Activated CD4-positive, alpha-beta T cell treated with anti-CD3 and anti-CD28 coated beads, Interleukin-2, amount 50 U/mL, for 48 hours (primary cell): ENCODE measurements around the gene CTRL.
A peak's percentile ranks its signal among the peaks of the same experiment; 100 is the strongest.
"Not testable (repeated sequence)": the region's sequence is repeated elsewhere in the genome, so short reads cannot be mapped to it uniquely, and the experiment has no call there.

Source experiments
- DNase-seq, 2 experiments: peaks; one replicate each; pipeline ENCODE4 v3.0.0-alpha.2; 2020

CTRL gene

DNA sequence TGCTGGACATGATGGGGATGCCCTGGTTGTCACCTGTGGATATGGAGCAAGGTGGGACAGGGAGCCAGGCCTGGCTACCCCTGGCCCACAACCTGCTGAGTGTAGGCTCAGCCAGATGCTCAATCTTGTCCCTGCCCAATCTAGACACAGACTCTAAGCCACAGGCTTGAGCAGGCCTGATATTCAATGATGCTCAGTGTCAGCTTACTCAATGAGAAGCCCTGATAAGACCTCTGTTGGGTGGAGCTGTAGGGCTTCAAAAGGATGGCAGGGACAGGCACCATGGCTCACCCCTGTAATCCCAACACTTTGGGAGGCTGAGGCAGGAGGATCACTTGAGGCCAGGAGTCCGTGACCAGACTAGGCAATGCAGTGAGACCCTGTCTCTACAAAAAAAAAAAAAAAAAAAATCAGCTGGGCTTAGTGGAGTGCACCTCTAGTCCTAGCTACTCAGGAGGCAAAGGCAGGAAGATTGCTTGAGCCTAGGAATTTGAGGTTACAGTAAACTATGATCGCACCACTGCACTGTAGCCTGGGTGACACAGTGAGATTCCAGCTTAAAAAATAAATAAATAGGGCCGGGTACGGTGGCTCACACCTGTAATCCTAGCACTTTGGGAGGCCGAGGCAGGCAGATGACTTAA, 8.9 kb upstream of the CTRL start:
- DNase-seq, result no peak

DNA sequence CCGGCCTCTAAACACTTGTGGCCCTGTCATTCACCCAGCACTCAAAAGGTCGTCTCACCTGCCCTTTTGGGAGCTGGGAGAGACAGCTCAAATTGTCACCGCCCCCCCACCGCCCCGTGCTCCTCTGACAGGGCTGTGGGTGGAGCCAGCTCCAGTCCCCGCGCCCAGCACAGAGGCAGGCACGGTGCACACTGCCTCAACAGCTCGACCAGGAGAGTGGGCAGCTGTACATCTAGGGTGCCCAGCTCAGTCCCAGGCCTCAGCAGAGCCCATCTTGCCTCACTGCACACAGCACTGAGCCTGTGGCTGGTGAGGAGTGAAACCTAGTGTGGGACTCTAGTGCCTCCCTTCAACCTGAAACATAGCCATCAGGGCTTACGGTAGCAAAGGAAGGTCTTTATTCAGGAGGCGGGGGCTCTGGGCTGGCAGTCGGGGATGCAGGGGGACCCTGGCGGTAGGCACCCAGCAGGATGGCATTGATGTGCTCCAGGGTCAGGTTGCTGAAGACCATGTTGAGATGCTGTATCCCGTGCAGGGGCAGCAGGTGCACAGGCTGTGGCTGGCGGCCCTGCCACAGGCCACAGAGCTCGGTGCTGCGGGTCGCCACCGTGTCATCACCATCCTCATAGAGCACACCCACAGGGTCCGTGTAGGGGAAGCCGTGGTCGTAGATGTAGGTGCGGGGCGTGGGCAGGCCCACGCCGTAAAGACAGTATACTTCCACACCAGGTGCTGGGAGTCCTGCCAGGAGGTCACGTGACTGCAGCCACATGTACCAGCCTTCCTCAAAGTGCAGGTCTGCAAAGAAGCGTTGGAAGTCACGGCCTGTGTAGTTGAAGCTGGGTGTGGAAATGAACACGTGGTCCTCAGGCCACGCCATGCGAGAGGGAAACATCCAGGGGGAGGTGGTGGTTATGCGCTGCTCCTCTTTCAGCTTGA, 8.1 kb upstream of the CTRL start:
- peak; percentile 60 to 69 for DNase-seq

DNA sequence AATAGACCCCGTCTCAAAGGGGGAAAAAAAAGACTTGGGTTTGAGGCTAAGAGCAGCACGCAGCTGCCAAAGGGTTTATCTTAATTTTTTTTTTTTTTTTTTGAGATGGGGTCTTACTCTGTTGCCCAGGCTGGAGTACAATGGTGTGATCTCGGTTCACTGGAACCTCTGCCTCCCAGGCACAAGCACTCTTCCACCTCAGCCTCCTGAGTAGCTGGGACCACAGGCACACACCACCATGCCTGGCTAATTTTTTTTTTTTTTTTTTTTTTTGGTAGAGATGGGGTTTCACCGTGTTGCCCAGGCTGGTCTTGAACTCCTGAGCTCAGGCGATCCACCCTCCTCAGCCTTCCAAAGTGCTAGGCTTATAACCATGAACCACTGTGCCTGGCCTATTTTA, 6.1 kb upstream of the CTRL start:
- DNase-seq, result not testable (repeated sequence)

DNA sequence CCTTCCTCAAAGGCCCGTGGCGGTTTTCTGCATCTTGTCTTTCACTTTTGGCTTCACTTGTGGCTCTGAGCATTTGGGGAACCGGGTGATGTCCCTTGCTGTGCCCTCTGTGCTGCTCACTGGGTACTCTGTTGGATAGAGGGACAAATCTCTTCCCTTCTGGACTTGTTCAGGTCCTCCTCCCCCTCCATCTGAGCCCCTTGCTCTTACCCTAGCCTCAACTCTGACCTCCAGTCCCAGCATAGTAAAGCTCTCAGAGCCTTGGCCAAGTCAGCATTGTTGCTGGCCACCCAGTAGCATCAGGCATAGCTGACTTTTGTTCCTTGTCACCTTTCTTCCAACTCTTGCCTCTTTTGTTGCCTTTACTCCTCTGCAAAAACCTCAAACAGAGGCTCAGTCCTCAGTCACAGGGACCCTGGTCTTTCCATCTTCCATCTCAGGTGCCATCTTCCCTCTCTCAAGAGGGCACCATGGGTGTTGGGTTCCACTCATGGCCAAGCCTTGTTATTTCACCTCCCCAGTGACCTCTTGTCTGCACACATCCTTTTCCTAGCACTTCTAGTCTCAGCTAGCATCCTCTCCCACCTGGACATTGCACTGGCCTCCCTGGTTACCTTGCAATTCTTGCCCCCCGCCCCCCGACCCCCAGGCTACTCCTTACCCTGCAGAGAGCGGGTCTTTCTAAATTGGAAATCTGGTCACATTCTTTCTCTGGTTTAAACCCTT, 5.4 kb upstream of the CTRL start:
- DNase-seq, result peak; percentile 74 to 84

DNA sequence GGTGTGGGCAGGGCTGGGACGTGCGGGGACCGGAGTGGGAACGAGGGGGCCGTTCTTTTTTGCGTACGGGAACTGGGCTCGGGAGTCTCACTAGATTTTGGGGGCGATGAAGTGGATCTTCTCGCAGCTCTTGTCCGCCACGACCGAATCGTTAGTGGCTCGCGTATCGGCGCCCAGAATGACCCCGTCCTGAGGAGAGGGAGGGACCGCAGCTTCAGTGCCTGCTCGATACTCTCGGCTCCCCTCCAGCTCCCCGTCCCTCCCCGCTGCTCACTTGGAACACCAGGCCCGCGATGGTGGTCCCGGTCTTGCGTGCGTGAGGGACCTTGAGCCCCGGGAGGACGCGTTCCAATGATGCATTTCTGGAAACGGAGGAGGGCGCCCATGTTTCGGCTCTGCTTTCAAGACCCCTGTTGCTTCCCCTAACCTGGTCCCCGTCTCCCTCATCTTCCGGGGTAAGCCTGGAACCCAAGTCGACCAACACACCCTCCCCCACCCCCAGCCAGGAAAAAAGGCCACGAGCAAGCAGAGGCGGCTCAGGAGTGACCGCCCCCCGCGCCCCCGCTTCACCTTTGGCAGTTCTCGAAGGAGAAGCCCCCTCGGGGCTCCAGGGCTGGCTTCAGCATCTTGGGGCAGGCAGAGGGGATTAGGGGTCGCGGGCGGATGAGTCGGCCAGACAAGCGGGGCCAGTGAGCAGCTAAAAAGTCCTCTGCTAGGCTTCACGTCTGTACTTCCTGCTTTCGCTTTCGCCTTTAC, 4.6 kb upstream of the CTRL start, which contains the start of gene PSMB10:
Gene PSMB10, minus strand, starts transcription at position 727 of the 756 bp plus-strand sequence. Its CDS starts 101 bp downstream, at position 626.
- DNase-seq, result peak; percentile 58 to 67

DNA sequence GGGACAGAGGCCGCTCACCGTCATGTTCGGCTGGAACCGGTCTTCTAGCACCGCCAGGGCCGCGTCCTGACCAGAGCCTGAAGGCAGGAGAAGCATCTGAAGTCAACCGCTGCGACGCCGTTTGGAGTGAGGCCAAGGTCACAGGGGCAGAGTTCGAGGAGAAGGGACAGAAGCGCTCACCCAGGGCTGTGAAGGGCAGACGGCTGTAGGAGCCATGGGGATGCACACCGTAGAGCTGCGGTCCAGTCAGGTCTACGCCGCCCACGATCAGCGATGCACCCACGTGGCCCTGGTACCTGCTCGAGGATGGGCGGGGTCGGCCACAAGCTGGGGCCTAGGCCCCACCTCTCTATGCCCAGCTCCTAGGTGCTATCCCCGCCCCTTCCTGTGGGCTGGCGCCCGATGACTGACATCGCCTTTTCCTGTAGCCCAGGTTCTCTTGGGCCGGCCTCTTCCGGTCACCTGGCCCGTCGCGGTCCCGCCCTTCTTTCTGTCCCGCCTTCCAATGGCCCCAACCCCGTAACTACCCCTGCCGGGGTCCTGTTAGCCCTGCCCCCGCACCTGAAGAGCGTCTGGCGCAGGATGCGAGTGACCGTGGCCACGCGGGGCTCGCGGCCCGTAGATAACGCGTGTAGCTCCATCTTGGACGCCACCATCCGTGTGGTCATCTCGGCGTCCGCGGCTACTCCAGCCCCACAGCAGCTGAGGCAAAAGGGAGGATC, 3.9 kb upstream of the CTRL start:
- peak; percentile 97 to 98 for DNase-seq

DNA sequence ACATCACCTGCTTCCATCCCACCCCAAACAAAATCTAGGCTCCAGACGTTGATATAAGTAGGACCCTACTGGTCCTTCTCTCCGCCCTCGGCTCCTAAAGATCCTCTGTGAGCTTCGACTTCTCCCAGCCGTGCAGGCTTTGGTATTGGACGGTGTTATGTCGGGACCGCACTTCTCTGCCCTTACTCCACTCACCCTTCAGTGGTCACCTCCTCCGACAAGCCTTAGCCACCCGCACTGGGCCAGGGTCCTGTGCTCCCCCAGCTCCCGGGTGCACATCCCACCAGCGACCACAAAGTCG, 3.4 kb upstream of the CTRL start:
- no peak for DNase-seq

DNA sequence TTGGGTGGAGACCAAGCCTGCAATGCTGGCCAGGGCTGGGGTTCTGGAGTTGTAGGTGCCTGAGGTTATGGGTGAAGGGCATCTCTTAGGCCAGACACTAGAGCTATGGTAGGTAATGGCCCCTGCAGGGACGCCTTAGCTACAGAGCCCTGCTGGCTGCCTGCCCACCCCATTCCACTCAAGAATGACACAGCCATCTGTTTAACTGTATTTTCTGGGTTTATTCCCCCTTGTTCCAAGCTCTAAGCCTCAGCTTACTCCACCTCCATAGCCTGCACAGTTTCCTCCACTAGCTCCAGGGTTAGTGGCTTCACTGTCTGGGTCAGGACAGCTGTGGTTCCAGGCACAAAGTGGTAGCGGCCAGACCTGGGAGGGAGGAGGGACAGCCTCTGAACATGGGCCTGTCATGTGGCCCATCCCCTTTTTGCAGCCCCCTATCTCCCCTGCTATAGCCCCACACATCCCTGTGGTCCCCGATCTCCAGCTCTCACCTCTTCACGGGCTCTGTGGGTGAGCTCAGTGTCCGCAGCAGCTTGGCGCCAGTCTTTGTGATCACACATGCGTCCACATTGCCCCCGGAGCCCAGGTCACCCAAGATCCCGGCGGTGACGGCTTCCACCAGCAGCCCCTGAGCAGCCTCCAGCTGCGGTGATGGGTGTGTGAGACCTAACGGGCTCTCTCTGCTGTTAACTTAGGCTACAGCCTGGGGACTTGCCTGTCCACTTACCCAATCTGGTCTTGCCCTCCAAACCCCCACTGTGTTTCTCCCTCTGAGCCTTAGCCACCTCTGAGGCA, 2.8 kb upstream of the CTRL start:
- no peak for DNase-seq

DNA sequence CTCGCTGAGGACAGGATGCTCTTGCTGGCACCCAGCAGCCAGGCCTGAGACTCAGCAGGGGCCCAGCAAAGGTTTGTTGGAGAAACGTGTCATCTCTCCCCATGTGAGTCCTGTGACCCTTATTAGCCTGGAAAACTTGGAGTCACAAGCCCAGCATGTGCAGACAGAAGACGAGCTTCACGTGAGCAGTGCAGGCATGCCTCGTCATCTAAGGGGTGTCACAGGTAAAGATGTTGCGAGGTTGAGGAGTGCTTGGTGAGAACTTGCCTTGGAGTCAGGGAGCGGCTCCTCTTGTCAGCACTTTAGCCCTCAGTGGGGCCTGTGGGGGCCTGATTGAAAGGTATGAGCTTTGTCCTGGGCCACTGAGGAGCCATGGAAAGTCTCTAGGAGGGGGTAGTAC, 2.1 kb upstream of the CTRL start:
- no peak for DNase-seq

DNA sequence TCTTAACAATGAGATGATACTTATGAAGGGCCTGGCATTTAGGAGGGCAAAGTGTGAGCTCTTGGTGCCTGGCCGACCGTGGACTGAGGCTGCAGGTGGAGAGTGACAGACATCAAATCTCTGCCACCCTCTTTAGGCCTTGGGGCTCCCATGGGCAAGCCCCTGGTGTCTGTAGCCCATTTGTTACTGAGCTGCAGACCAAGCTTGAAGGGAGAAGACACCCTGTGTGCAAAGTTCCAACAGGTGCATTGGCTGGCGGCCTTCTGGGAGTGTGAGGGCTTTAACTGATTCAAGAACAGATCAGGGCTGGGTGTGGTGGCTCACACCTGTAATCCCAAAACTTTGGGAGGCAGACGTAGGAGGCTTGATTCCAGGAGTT, 789 bp upstream of the CTRL start:
- no peak for DNase-seq

DNA sequence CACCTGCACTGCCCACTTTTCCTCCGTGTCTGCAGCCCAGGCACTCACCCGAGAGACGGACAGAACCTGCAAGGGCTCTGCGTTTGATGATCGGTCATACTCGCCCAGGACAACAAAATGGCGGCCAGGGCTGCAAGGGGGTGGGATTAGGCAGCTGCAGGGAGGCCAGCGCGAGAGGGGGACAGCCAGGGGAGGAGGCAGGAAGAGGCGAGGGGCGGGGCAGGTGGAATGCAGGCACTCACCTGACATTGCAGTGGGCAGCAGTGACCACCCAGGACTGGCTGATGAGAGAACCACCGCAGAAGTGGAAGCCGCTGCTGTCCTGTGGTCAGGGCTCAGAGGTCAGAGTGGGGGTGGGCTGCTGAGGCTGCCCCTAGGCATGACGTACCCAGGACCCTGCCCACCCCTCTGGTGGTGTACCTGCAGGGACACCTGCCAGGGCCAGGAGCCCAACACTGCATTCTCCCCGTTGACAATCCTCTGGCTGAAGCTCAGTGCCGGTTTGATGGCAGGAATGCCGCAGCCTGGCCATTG, 917 bp downstream of the CTRL start:
- DNase-seq, result no peak

DNA sequence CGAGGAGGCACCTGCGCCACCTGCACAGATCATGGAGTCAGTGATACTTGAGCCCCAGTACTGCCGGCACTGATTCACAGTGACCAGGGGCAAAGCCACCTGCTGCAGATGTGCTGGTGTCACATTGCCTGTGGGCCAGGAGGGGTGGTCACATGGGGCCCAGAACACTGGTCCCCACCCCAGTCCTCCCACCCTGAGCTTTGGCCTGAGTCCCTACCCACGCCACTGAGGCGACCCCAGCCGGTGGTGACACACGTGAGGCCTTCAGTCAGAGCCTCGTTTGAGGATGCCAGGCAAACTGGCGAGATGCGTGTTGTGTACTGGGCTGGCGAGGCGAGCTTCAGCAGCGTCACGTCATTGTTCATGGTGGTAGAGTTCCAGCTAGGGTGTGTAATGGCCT, 1.5 kb downstream of the CTRL start:
- no peak for DNase-seq

DNA sequence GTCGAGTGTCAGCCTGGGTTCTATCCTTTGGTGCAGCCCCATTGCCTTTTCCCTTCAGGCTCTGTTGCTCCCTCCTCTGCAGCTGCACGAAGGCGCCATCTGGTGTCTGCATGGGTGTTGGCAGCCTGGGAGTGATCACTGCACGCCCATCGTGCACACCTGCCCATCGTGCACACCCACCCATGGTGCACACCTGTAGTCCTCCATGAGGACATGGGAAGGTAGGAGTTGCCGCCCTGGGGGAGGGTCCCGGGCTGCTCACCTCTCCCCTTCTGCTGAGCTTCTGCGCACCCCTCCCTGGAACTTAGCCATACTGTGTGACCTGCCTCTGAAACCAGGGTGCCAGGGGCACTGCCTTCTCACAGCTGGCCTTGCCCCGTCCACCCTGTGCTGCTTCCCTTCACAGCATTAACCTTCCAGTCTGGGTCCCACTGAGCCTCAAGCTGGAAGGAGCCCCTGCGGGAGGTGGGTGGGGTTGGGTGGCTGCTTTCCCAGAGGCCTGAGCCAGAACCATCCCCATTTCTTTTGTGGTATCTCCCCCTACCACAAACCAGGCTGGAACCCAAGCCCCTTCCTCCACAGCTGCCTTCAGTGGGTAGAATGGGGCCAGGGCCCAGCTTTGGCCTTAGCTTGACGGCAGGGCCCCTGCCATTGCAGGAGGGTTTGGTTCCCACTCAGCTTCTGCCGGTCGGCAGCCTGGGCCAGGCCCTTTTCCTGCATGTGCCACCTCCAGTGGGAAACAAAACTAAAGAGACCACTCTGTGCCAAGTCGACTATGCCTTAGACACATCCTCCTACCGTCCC, 2.9 kb downstream of the CTRL start:
- peak; percentile 81 to 85 for DNase-seq

DNA sequence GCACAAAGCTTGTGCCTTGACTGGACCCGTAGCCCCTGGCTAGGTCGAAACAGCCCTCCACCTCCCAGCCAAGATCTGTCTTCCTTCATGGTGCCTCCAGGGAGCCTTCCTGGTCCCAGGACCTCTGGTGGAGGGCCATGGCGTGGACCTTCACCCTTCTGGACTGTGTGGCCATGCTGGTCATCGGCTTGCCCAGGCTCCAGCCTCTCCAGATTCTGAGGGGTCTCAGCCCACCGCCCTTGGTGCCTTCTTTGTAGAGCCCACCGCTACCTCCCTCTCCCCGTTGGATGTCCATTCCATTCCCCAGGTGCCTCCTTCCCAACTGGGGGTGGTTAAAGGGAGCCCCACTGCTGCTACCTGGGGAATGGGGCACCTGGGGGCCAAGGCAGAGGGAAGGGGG, 3.5 kb downstream of the CTRL start:
- no peak for DNase-seq

DNA sequence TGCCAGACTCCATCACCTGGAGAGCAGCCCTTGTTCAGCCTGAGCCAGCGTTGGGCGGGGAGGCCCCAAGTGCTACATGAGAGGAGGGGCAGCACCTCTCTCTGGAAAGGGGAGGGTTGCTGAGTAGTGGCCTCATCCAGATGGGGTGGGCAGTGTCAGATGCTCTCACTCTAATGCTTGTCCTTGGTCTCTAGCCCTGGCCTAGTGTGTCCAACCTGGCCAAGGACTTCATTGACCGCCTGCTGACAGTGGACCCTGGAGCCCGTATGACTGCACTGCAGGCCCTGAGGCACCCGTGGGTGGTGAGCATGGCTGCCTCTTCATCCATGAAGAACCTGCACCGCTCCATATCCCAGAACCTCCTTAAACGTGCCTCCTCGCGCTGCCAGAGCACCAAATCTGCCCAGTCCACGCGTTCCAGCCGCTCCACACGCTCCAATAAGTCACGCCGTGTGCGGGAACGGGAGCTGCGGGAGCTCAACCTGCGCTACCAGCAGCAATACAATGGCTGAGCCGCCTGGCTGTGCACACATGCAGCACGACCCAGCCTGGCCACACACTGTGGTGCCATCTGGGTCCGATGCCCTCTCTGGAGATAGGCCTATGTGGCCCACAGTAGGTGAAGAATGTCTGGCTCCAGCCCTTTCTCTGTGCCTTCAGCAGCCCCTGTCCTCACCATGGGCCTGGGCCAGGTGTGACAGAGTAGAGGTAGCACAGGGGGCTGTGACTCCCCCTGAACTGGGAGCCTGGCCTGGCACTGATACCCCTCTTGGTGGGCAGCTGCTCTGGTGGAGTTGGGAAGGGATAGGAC, 4.3 kb downstream of the CTRL start:
- no peak for DNase-seq

DNA sequence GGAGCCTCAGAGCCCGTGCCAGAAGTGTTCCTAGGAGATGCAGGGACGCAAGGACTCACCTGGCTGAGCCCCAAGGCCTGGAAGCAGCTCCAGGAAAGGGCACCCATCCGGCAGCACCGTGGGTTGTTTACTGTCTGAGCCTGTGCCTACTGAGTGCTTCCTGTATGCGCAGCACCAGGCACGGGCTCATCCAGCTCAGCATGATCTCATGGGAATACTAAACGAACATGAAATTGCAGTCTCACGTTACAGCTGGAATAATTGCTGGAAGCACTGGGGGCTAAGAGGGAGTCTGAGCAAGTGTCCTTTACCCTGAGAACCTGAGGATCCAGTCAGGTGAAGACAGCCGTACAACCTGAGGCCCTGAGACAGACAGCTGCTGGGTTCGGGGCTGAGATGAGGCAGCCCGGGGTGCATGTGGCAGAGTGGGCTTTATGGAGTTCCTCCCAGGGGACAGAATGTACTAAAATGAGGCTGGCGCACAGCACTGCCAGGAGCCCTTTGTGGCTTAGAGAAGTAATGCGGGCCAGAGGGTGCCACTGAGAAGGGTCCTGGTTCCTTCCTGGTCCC, 5.4 kb downstream of the CTRL start:
- DNase-seq, result no peak

DNA sequence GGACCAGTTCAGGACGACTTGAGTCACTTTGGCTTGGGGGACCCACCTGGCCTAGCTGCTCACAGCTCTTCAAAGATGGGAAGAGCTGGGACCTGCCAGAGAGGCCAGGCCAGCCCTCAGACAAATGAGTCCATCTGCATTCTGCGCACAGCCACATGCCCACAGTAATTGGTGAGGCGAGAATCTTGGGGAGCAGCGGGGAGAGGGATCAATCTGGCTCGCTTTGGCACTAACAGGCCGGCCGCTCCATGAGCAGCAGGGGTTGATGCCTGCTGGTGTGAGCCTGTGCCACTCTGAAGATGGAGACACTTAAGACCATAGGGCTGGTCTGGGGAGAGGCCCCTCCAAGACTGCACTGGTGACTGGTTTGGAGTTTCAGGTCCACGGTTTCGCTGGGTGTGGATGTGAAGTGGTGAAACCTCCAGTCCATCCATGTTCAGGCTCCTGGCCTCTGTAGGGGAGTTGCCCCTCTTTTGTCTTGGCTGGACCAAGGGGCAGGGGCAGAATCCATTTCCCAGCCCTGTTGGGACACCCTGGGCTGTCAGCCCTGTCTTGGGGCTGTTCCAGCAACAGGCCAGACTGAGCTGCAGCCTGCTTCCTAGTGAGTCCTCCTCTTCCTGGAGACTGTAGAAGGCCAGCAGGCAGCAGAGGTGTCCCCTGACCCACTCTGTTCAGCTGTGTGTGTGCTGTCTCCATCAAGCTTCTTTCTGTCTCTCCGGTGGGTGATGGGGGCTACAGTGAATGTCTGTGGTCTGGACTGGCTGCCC, 7.3 kb downstream of the CTRL start:
- no peak for DNase-seq

DNA sequence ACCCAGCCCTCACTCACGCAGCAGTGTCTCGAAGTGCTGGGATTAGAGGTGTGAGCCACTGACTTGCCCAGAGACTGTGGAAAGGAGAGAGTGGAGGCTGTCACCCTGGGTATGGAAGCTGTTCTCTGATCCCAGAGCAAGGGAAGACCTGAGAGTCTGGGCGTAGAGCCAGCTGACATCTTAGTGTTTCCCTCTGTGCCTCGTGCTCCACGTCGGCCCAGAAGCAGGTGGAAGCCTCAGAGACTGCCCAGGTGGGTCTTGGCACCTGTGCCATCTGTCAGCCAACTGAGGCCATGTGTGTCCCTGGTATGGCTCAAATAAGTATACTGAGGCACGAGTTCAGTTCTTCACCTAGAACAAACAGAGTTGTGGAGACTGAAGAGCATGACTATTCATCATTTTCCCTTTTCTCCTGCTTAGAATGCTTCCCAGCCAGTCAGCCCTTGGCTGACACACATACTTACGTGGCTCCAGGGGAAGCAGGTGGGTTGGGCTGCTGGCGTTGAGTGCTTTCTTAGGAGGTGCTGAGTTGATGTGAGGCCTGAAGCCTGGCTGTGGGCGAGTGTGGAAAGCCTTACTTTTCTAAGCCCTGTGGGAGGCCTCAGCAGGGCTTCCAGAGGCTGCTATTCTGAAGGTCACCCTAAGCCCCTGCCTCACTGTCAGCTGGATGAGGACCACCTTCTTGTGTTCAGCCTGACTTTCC, 8.1 kb downstream of the CTRL start:
- DNase-seq, result no peak
